AG09309 (cell line): ENCODE results near the gene MUC4.

Experiments
- DNase-seq: peaks from one replicate; pipeline ENCODE4 v3.0.0-alpha.2; 2010; ENCODE audit warnings: low read depth
- H3K4me3 ChIP-seq: 2 replicates; pipeline ENCODE4 v1.5.1; 2011; ENCODE audit warnings: mild to moderate bottlenecking, low read depth, low read length, moderate library complexity; ENCODE audit not compliant: control insufficient read depth
- CTCF ChIP-seq: IDR thresholded peaks from 2 replicates; pipeline ENCODE4 v1.5.1; 2011; ENCODE audit warnings: mild to moderate bottlenecking, low read depth, low read length, inconsistent platforms; ENCODE audit not compliant: insufficient read depth, control insufficient read depth; ENCODE audit errors: missing control alignments

MUC4 gene

GRCh38 chr3:195754906-195755305, 56.8 kb downstream of the MUC4 start:
- TF ChIP-seq CTCF: no peak
- DNase-seq: no peak
- no peak overlapping the region for H3K4me3 ChIP-seq

- TF ChIP-seq CTCF: no peak
- DNase-seq: no peak
- no peak overlapping the region for H3K4me3 ChIP-seq
Measured at GRCh38 chr3:195754141-195754540, 57.6 kb downstream of the MUC4 start.

- no peak for TF ChIP-seq CTCF
- H3K4me3 ChIP-seq: no peak overlapping the region
- DNase-seq: no peak
Measured at GRCh38 chr3:195753581-195753980, 58.1 kb downstream of the MUC4 start.

- DNase-seq: no peak
- no peak for TF ChIP-seq CTCF
- no peak overlapping the region for H3K4me3 ChIP-seq
Measured at GRCh38 chr3:195752546-195753331, 59.0 kb downstream of the MUC4 start.

GRCh38 chr3:195752066-195752465, 59.7 kb downstream of the MUC4 start:
- H3K4me3 ChIP-seq: no peak overlapping the region
- no peak for TF ChIP-seq CTCF
- no peak for DNase-seq

GRCh38 chr3:195751560-195751959, 60.2 kb downstream of the MUC4 start:
- DNase-seq: no peak
- TF ChIP-seq CTCF: no peak
- H3K4me3 ChIP-seq: no peak overlapping the region
